Measurements from ENCODE around the gene LRP1B. TPM values are rescaled to one million over a fixed set of nuclear protein-coding genes. Genes with fewer than 3 reads are reported as not detected.
"Not testable (repeated sequence)": the region's sequence is repeated elsewhere in the genome, so short reads cannot be mapped to it uniquely, and the experiment has no call there.

LRP1B gene
- total RNA-seq, 1 experiment from 2014 or later = 0.08 TPM

GRCh38 chr2:140359056-140359771, 1771.6 kb downstream of the LRP1B start:
- no peaks in the 10 kb centered on the region for H3K36me3 ChIP-seq
- no peaks in the 10 kb centered on the region for H3K9me3 ChIP-seq (replicated peaks)
- no peak for DNase-seq (ENCODE audit: low read depth in 1 of 2, low spot score in 2 of 2)

GRCh38 chr2:140356697-140357096, 1774.1 kb downstream of the LRP1B start:
- Histone ChIP-seq H3K9me3 (replicated peaks) (no peaks in the 10 kb centered on the region), H3K4me3 (no peak overlapping the region), H3K27me3 (replicated peaks) (no peaks in the 10 kb centered on the region), H3K36me3 (no peaks in the 10 kb centered on the region), H3K27ac (no peak overlapping the region), H3K4me1 (replicated peaks) (no peaks in the 10 kb centered on the region)
- no peak for DNase-seq (ENCODE audit: low read depth in 1 of 2, low spot score in 2 of 2)

More at GRCh38 chr2:140359056-140359771, 1771.6 kb downstream of the LRP1B start:
- no peaks in the 10 kb centered on the region for H3K27me3 ChIP-seq (replicated peaks)
- no peak overlapping the region for H3K4me3 ChIP-seq
- no peak overlapping the region for H3K27ac ChIP-seq
- no peaks in the 10 kb centered on the region for H3K4me1 ChIP-seq (replicated peaks)

- Histone ChIP-seq H3K27me3 (replicated peaks) (no peaks in the 10 kb centered on the region), H3K4me1 (replicated peaks) (no peaks in the 10 kb centered on the region), H3K4me3 (no peak overlapping the region), H3K9me3 (replicated peaks) (no peaks in the 10 kb centered on the region), H3K27ac (no peak overlapping the region), H3K36me3 (no peaks in the 10 kb centered on the region)
- DNase-seq (ENCODE audit: low read depth in 1 of 2, low spot score in 2 of 2) = no peak
Measured at GRCh38 chr2:140355511-140356090, 1775.2 kb downstream of the LRP1B start.

- no peak overlapping the region for H3K4me3 ChIP-seq
- no peaks in the 10 kb centered on the region for H3K27me3 ChIP-seq (replicated peaks)
- H3K9me3 ChIP-seq (replicated peaks) = no peaks in the 10 kb centered on the region
- H3K4me1 ChIP-seq (replicated peaks) = no peaks in the 10 kb centered on the region
- no peak for DNase-seq (ENCODE audit: low read depth in 1 of 2, low spot score in 2 of 2)
- H3K27ac ChIP-seq = no peak overlapping the region
- H3K36me3 ChIP-seq = no peaks in the 10 kb centered on the region
Measured at GRCh38 chr2:140354544-140354943, 1776.3 kb downstream of the LRP1B start.

- Histone ChIP-seq H3K27ac (no peak overlapping the region), H3K36me3 (no peaks in the 10 kb centered on the region), H3K4me1 (replicated peaks) (no peaks in the 10 kb centered on the region), H3K4me3 (no peak overlapping the region), H3K9me3 (replicated peaks) (no peaks in the 10 kb centered on the region), H3K27me3 (replicated peaks) (no peaks in the 10 kb centered on the region)
- DNase-seq (ENCODE audit: low read depth in 1 of 2, low spot score in 2 of 2) = no peak
Measured at GRCh38 chr2:140353541-140353940, 1777.3 kb downstream of the LRP1B start.

GRCh38 chr2:140351692-140352091, 1779.1 kb downstream of the LRP1B start:
- Histone ChIP-seq H3K4me1 (replicated peaks) (no peaks in the 10 kb centered on the region), H3K4me3 (no peak overlapping the region), H3K27ac (no peak overlapping the region), H3K36me3 (no peaks in the 10 kb centered on the region), H3K27me3 (replicated peaks) (no peaks in the 10 kb centered on the region), H3K9me3 (replicated peaks) (no peaks in the 10 kb centered on the region)
- DNase-seq (ENCODE audit: low read depth in 1 of 2, low spot score in 2 of 2) = no peak

- Histone ChIP-seq H3K4me3 (no peak overlapping the region), H3K4me1 (replicated peaks) (no peaks in the 10 kb centered on the region), H3K27ac (no peak overlapping the region), H3K27me3 (replicated peaks) (no peaks in the 10 kb centered on the region), H3K36me3 (no peaks in the 10 kb centered on the region), H3K9me3 (replicated peaks) (no peaks in the 10 kb centered on the region)
- no peak for DNase-seq (ENCODE audit: low read depth in 1 of 2, low spot score in 2 of 2)
Measured at GRCh38 chr2:140349695-140350094, 1781.1 kb downstream of the LRP1B start.

- Histone ChIP-seq H3K27me3 (replicated peaks) (no peaks in the 10 kb centered on the region), H3K4me3 (no peak overlapping the region), H3K27ac (no peak overlapping the region), H3K36me3 (no peaks in the 10 kb centered on the region), H3K9me3 (replicated peaks) (no peaks in the 10 kb centered on the region), H3K4me1 (replicated peaks) (no peaks in the 10 kb centered on the region)
- no peak for DNase-seq (ENCODE audit: low read depth in 1 of 2, low spot score in 2 of 2)
Measured at GRCh38 chr2:140348826-140349225, 1782.0 kb downstream of the LRP1B start.

- DNase-seq (ENCODE audit: low read depth in 1 of 2, low spot score in 2 of 2) = no peak
- Histone ChIP-seq H3K36me3 (no peaks in the 10 kb centered on the region), H3K27ac (no peak overlapping the region), H3K9me3 (replicated peaks) (no peaks in the 10 kb centered on the region), H3K4me1 (replicated peaks) (no peaks in the 10 kb centered on the region), H3K4me3 (no peak overlapping the region), H3K27me3 (replicated peaks) (no peaks in the 10 kb centered on the region)
Measured at GRCh38 chr2:140344838-140345237, 1786.0 kb downstream of the LRP1B start.

- H3K4me1 ChIP-seq (replicated peaks); H3K27me3 ChIP-seq (replicated peaks); H3K9me3 ChIP-seq (replicated peaks); H3K36me3 ChIP-seq; DNase-seq (ENCODE audit: low read depth in 1 of 2, low spot score in 2 of 2); H3K4me3 ChIP-seq; H3K27ac ChIP-seq: not testable (repeated sequence)
Measured at GRCh38 chr2:140344266-140344665, 1786.5 kb downstream of the LRP1B start.

GRCh38 chr2:140338795-140339194, 1792.0 kb downstream of the LRP1B start:
- DNase-seq (ENCODE audit: low read depth in 1 of 2, low spot score in 2 of 2) = no peak
- H3K27me3 ChIP-seq (replicated peaks) = no peaks in the 10 kb centered on the region
- H3K36me3 ChIP-seq = no peaks in the 10 kb centered on the region
- no peak overlapping the region for H3K4me3 ChIP-seq
- no peaks in the 10 kb centered on the region for H3K4me1 ChIP-seq (replicated peaks)
- no peaks in the 10 kb centered on the region for H3K9me3 ChIP-seq (replicated peaks)
- no peak overlapping the region for H3K27ac ChIP-seq

GRCh38 chr2:140337061-140337460, 1793.8 kb downstream of the LRP1B start:
- DNase-seq (ENCODE audit: low read depth in 1 of 2, low spot score in 2 of 2) = no peak
- H3K9me3 ChIP-seq (replicated peaks) = no peaks in the 10 kb centered on the region

GRCh38 chr2:140316345-140316744, 1814.5 kb downstream of the LRP1B start:
- DNase-seq (ENCODE audit: low read depth in 1 of 2, low spot score in 2 of 2) = no peak
- no peaks in the 10 kb centered on the region for H3K36me3 ChIP-seq
- no peaks in the 10 kb centered on the region for H3K4me1 ChIP-seq (replicated peaks)
- H3K27me3 ChIP-seq (replicated peaks) = no peaks in the 10 kb centered on the region
- H3K27ac ChIP-seq = no peak overlapping the region
- H3K4me3 ChIP-seq = no peak overlapping the region
- H3K9me3 ChIP-seq (replicated peaks) = no peaks in the 10 kb centered on the region

More at GRCh38 chr2:140337061-140337460, 1793.8 kb downstream of the LRP1B start:
- Histone ChIP-seq H3K27me3 (replicated peaks) (no peaks in the 10 kb centered on the region), H3K27ac (no peak overlapping the region), H3K4me1 (replicated peaks) (no peaks in the 10 kb centered on the region), H3K4me3 (no peak overlapping the region), H3K36me3 (no peaks in the 10 kb centered on the region)

- H3K27ac ChIP-seq = no peak overlapping the region
- no peaks in the 10 kb centered on the region for H3K27me3 ChIP-seq (replicated peaks)
- H3K36me3 ChIP-seq = no peaks in the 10 kb centered on the region
- no peaks in the 10 kb centered on the region for H3K9me3 ChIP-seq (replicated peaks)
- no peak for DNase-seq (ENCODE audit: low read depth in 1 of 2, low spot score in 2 of 2)
- H3K4me3 ChIP-seq = no peak overlapping the region
- H3K4me1 ChIP-seq (replicated peaks) = no peaks in the 10 kb centered on the region
Measured at GRCh38 chr2:140311905-140312304, 1818.9 kb downstream of the LRP1B start.
